H9 (cell line): ENCODE data around the gene LMF2. TPM values are rescaled to one million over a fixed set of nuclear protein-coding genes. Genes with fewer than 3 reads are reported as not detected.

Experiments used
- DNase-seq: peaks from one replicate; pipeline ENCODE4 v3.0.0-alpha.2; 2017
- H2AFZ ChIP-seq: one replicate; pipeline ENCODE4 v1.6.1; 2013; ENCODE audit warnings: mild to moderate bottlenecking, low read length, control low read depth, moderate library complexity
- H2AK5ac ChIP-seq: 2 replicates; pipeline ENCODE4 v1.6.1; 2013; ENCODE audit warnings: low read length, control low read depth, mixed read lengths; ENCODE audit not compliant: insufficient read length
- H2BK120ac ChIP-seq: one replicate; pipeline ENCODE4 v1.6.1; 2013; ENCODE audit warnings: low read depth, mild to moderate bottlenecking, low read length, control low read depth, inconsistent platforms; ENCODE audit not compliant: poor library complexity, severe bottlenecking
- H2BK12ac ChIP-seq: 2 replicates; pipeline ENCODE4 v1.6.1; 2013; ENCODE audit warnings: low read length, control low read depth, mixed read lengths, low read depth; ENCODE audit not compliant: insufficient read length
- H2BK15ac ChIP-seq: 2 replicates; pipeline ENCODE4 v1.6.1; 2013; ENCODE audit warnings: low read depth, low read length, control low read depth
- H2BK20ac ChIP-seq: one replicate; pipeline ENCODE4 v1.6.1; 2013; ENCODE audit warnings: low read depth, mild to moderate bottlenecking, low read length, control low read depth, inconsistent platforms; ENCODE audit not compliant: poor library complexity, severe bottlenecking
- H2BK5ac ChIP-seq: 2 replicates; pipeline ENCODE4 v1.6.1; 2013; ENCODE audit warnings: low read length, control low read depth, mixed read lengths; ENCODE audit not compliant: insufficient read length
- H3K14ac ChIP-seq: 2 replicates; pipeline ENCODE4 v1.6.1; 2013; ENCODE audit warnings: low read length, control low read depth; ENCODE audit not compliant: insufficient read depth
- H3K18ac ChIP-seq: 2 replicates; pipeline ENCODE4 v1.6.1; 2013; ENCODE audit warnings: low read depth, mild to moderate bottlenecking, mixed read lengths, low read length, control low read depth; ENCODE audit not compliant: insufficient read length
- H3K23ac ChIP-seq: 2 replicates; pipeline ENCODE4 v1.6.1; 2013; ENCODE audit warnings: low read length, control low read depth, mixed read lengths, low read depth; ENCODE audit not compliant: insufficient read length
- H3K23me2 ChIP-seq: 2 replicates; pipeline ENCODE4 v1.6.1; 2013; ENCODE audit warnings: low read depth, mild to moderate bottlenecking, mixed read lengths, low read length, control low read depth; ENCODE audit not compliant: insufficient read length, poor library complexity, severe bottlenecking
- H3K27ac ChIP-seq: 2 replicates; pipeline ENCODE4 v1.5.1; 2013; ENCODE audit warnings: low read length, control low read depth, mixed read lengths, low read depth; ENCODE audit not compliant: insufficient read length
- H3K27me3 ChIP-seq: 2 replicates; pipeline ENCODE4 v1.6.1; 2013; ENCODE audit warnings: low read length, control low read depth, inconsistent platforms; ENCODE audit not compliant: insufficient read depth
- H3K4ac ChIP-seq: 2 replicates; pipeline ENCODE4 v1.6.1; 2013; ENCODE audit warnings: low read depth, mild to moderate bottlenecking, control low read depth, inconsistent platforms, low read length, moderate library complexity
- H3K4me1 ChIP-seq: 2 replicates; pipeline ENCODE4 v1.6.1; 2013; ENCODE audit warnings: low read length, control low read depth, inconsistent platforms; ENCODE audit not compliant: insufficient read depth
- H3K4me2 ChIP-seq: 2 replicates; pipeline ENCODE4 v1.6.1; 2013; ENCODE audit warnings: low read length, control low read depth, mixed read lengths; ENCODE audit not compliant: insufficient read length, insufficient read depth
- H3K56ac ChIP-seq: 2 replicates; pipeline ENCODE4 v1.6.1; 2013; ENCODE audit warnings: low read depth, mild to moderate bottlenecking, mixed read lengths, low read length, control low read depth; ENCODE audit not compliant: insufficient read length
- H3K79me1 ChIP-seq: 2 replicates; pipeline ENCODE4 v1.6.1; 2013; ENCODE audit warnings: low read depth, mild to moderate bottlenecking, moderate library complexity, low read length, control low read depth, inconsistent platforms; ENCODE audit not compliant: insufficient read depth, poor library complexity, severe bottlenecking
- H3K79me2 ChIP-seq: 2 replicates; pipeline ENCODE4 v1.6.1; 2013; ENCODE audit warnings: low read length, control low read depth, inconsistent platforms; ENCODE audit not compliant: insufficient read depth
- H3K9ac ChIP-seq: 2 replicates; pipeline ENCODE4 v1.6.1; 2013; ENCODE audit warnings: low read length, control low read depth, mixed read lengths; ENCODE audit not compliant: insufficient read length; ENCODE audit errors: extremely low read depth
- H3K9me3 ChIP-seq: one replicate; pipeline ENCODE4 v1.6.1; 2013; ENCODE audit warnings: low read depth, low read length, inconsistent platforms; ENCODE audit not compliant: control insufficient read depth
- H3T11ph ChIP-seq: one replicate; pipeline ENCODE4 v1.6.1; 2013; ENCODE audit warnings: mild to moderate bottlenecking, low read length, control low read depth, inconsistent platforms
- H4K20me1 ChIP-seq: one replicate; pipeline ENCODE4 v1.6.1; 2013; ENCODE audit not compliant: control insufficient read depth, insufficient read length, insufficient read depth
- H4K5ac ChIP-seq: 2 replicates; pipeline ENCODE4 v1.6.1; 2013; ENCODE audit warnings: low read depth, mild to moderate bottlenecking, mixed read lengths, low read length, control low read depth; ENCODE audit not compliant: insufficient read length
- H4K8ac ChIP-seq: replicated peaks from 2 replicates; pipeline ENCODE4 v1.6.1; 2013; ENCODE audit warnings: low read length, control low read depth, mixed read lengths, low read depth; ENCODE audit not compliant: insufficient read length
- H4K91ac ChIP-seq: 2 replicates; pipeline ENCODE4 v1.6.1; 2013; ENCODE audit warnings: low read depth, mild to moderate bottlenecking, moderate library complexity, mixed read lengths, low read length, control low read depth; ENCODE audit not compliant: insufficient read length
- H3K27ac Mint-ChIP-seq, 3 experiments: 2 replicates in 2 of 3; 3 replicates in 1 of 3; pipeline ENCODE4 v1.8.0; 2020 to 2021; ENCODE audit warnings: mixed read lengths in 3 of 3, mild to moderate bottlenecking in 1 of 3, moderate library complexity in 1 of 3
- H3K27me3 Mint-ChIP-seq: 2 replicates; pipeline ENCODE4 v1.8.0; 2021; ENCODE audit warnings: low read depth, mild to moderate bottlenecking, moderate library complexity, mixed read lengths
- H3K36me3 Mint-ChIP-seq, 3 experiments: 2 replicates in 2 of 3; 3 replicates in 1 of 3; pipeline ENCODE4 v1.8.0; 2020 to 2021; ENCODE audit warnings: low read depth in 3 of 3, mixed read lengths in 3 of 3; ENCODE audit not compliant: insufficient read depth in 1 of 3
- H3K4me1 Mint-ChIP-seq, 2 experiments: 2 replicates each; pipeline ENCODE4 v1.8.0; 2020; ENCODE audit warnings: mixed read lengths in 2 of 2
- H3K4me3 Mint-ChIP-seq, 2 experiments: 2 replicates in 1 of 2; 3 replicates in 1 of 2; pipeline ENCODE4 v1.8.0; 2020 to 2021; ENCODE audit warnings: mild to moderate bottlenecking in 2 of 2, mixed read lengths in 2 of 2, moderate library complexity in 1 of 2
- H3K9me3 Mint-ChIP-seq, 2 experiments: 2 replicates in 1 of 2; 3 replicates in 1 of 2; pipeline ENCODE4 v1.8.0; 2020; ENCODE audit warnings: mild to moderate bottlenecking in 2 of 2, mixed read lengths in 2 of 2, moderate library complexity in 1 of 2
- WGBS: extraction: QIAGEN DNeasy Blood & Tissue Kit; methylation state at CpG from one replicate; pipeline ENCODE4 v1.1.7; 2013; ENCODE audit warnings: missing lambda C conversion rate, low lambda C conversion rate, mixed read lengths; ENCODE audit not compliant: insufficient read length; ENCODE audit errors: extremely low coverage; 5-methylcytosine and 5-hydroxymethylcytosine counted together
- total RNA-seq: library from RNA; stranded (reverse); gene quantifications from 2 replicates; pipeline ENCODE4 v1.2.1, GENCODE V29; 2021
- TF ChIP-seq, protein P1 (sequence below): fragments of 200-600 bp; sonication (generic); conservative IDR thresholded peaks from 3 replicates; pipeline ENCODE4 v1.8.0; 2021; ENCODE audit warnings: antibody characterized with exemption, mild to moderate bottlenecking

LMF2 gene
- total RNA-seq, 1 experiment from 2014 or later = 43.6 TPM

- H3K9me3 ChIP-seq = no peaks in the 10 kb centered on the region
- H3K4me2 ChIP-seq = no peak overlapping the region
- H2BK20ac ChIP-seq = no peak overlapping the region
- H3K23ac ChIP-seq = no peak overlapping the region
- Mint-ChIP-seq H3K27ac (no peak overlapping the region), H3K27me3 (peaks cover 36% of the 10 kb centered on the region), H3K36me3 (no peaks in the 10 kb centered on the region), H3K4me1 (peaks cover 13 to 14% of the 10 kb centered on the region in 2 experiments), H3K4me3 (peak overlapping the region in 1 of 2 experiments; percentile 81; a peak in 3 of 5 replicates), H3K9me3 (no peaks in the 10 kb centered on the region)
- H2BK120ac ChIP-seq = no peak overlapping the region
- H4K8ac ChIP-seq = no peak overlapping the region
- TF ChIP-seq, protein P1, sequence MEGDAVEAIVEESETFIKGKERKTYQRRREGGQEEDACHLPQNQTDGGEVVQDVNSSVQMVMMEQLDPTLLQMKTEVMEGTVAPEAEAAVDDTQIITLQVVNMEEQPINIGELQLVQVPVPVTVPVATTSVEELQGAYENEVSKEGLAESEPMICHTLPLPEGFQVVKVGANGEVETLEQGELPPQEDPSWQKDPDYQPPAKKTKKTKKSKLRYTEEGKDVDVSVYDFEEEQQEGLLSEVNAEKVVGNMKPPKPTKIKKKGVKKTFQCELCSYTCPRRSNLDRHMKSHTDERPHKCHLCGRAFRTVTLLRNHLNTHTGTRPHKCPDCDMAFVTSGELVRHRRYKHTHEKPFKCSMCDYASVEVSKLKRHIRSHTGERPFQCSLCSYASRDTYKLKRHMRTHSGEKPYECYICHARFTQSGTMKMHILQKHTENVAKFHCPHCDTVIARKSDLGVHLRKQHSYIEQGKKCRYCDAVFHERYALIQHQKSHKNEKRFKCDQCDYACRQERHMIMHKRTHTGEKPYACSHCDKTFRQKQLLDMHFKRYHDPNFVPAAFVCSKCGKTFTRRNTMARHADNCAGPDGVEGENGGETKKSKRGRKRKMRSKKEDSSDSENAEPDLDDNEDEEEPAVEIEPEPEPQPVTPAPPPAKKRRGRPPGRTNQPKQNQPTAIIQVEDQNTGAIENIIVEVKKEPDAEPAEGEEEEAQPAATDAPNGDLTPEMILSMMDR = no peak
- no peak overlapping the region for H3T11ph ChIP-seq
- no CpG with 5 or more reads among the region's 11 CpGs for WGBS
- no peak overlapping the region for H3K56ac ChIP-seq
- no peaks in the 10 kb centered on the region for H3K79me1 ChIP-seq
- H2BK12ac ChIP-seq = peak overlapping the region; percentile 27
- H2BK5ac ChIP-seq = no peak overlapping the region
- H3K18ac ChIP-seq = no peak overlapping the region
- H2AFZ ChIP-seq = no peak overlapping the region
- no peak overlapping the region for H2BK15ac ChIP-seq
- no peak for DNase-seq
- no peak overlapping the region for H3K14ac ChIP-seq
- no peaks in the 10 kb centered on the region for H3K4me1 ChIP-seq
- H3K79me2 ChIP-seq = no peaks in the 10 kb centered on the region
- H4K91ac ChIP-seq = no peak overlapping the region
- H2AK5ac ChIP-seq = no peak overlapping the region
- no peak overlapping the region for H3K4ac ChIP-seq
- H4K5ac ChIP-seq = no peak overlapping the region
- no peaks in the 10 kb centered on the region for H4K20me1 ChIP-seq
- no peak overlapping the region for H3K27ac ChIP-seq
- peaks cover 12% of the 10 kb centered on the region for H3K23me2 ChIP-seq
- peaks cover 9% of the 10 kb centered on the region; the same call in 1 of the 2 replicates for H3K27me3 ChIP-seq
- H3K9ac ChIP-seq = no peak overlapping the region
Observed at GRCh38 chr22:50479721-50480120, 27.8 kb downstream of the LMF2 start.
